Hepatocyte (in vitro differentiated cells): ENCODE data around the gene UTS2R.

Experiments used
- CTCF ChIP-seq: fragments of 200-600 bp; sonication (generic); IDR thresholded peaks from 2 replicates; pipeline ENCODE4 v1.5.1; 2016; ENCODE audit warnings: antibody characterized with exemption, mild to moderate bottlenecking; ENCODE audit not compliant: poor library complexity
- EZH2 ChIP-seq: fragments of 200-600 bp; sonication (generic); IDR thresholded peaks from 2 replicates; pipeline ENCODE4 v1.6.1; 2016; ENCODE audit warnings: antibody characterized with exemption, mild to moderate bottlenecking, borderline replicate concordance

GRCh38 chr17:82411396-82412053 is 40.0 kb downstream of the UTS2R start:
- TF ChIP-seq EZH2 (no peak), CTCF (no peak)
